Stimulated activated CD8-positive, alpha-beta memory T cell treated with anti-CD3 and anti-CD28 coated beads, Interleukin-4, amount 100 ng/mL, for 24 hours (primary cell): ENCODE measurements around the gene SEMA6A.

Experiments used
- DNase-seq: peaks from one replicate; pipeline ENCODE4 v3.0.0-alpha.2; 2020; ENCODE audit warnings: low read depth

SEMA6A gene

DNA sequence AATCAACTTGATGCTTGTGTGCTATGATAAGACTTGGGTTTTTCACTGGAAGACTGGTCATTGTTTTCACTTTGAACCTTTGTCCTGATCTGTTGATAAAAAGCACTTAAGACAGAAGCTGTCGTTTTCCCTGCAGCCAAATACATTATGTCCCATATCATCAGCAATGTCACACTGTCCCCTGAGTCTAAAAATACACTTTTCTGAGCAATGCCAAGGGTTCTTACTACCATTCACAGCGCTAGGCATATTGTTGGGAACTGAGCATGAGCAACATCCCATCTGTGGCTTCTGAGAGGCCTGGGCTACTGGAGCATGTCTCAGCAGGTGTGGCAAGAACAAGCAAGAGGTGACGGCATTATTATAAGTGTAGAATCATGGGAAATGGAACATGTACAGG lies 81.8 kb downstream of the SEMA6A start:
- no peak for DNase-seq

DNA sequence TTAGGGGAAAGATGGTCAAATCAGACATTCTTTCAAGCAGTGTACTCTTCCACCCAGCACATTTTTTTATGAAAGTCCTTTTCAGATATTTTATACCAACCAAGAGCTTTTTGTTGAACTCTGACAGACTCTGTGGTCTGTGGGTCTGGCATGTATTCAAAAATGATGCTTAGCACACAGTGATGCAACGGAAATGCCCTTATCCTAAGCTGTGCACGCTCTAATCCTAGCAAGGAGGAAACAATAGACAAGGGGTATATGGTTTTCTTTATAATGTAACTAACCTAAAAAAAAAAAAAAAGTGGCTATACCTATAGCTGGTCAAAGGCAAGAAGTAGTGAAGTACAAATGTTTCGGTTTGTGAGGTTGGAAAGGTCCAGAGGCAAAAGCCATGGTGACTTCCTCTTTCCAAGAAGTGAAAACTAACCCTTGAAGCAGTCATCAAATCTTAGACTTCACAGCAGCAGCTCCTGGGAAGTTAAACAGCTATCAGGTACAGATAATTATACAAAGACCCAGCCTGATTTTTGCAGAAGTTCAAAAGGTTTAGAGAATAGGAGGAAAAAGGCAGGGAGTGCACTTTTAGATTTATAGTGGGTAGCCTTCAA lies 82.5 kb downstream of the SEMA6A start:
- no peak for DNase-seq

DNA sequence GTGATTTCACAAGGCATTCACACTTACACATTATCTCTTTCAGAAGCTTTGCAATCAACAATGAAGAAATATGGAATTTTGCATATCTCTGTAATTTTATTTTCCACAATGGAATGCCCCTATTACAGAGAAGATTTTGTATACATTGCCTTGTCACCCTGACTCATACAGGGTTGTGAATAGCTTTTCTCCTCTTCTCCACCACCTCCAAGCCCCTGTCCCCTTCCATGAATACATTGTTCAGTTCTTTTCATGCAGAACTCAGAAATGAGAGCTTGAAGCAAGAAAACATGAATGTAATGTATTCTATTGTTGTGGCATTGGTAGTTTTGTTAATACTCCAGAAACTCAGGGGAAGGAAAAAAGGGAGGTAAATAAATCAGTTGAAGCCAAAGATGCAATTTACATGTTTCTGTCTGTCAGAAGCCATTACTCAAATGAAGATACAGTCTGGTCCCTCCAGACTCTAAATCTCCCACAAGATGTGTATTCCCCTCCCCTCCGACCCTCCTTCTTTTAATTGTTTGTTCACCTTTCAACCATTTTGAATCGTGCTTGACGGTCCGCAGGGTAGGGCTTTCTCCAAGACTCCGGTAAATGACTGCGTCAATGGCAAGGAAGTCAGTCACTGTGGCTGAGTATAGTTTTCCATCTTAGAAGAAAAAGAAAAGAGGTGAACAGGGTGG lies 86.1 kb downstream of the SEMA6A start:
- DNase-seq: no peak

DNA sequence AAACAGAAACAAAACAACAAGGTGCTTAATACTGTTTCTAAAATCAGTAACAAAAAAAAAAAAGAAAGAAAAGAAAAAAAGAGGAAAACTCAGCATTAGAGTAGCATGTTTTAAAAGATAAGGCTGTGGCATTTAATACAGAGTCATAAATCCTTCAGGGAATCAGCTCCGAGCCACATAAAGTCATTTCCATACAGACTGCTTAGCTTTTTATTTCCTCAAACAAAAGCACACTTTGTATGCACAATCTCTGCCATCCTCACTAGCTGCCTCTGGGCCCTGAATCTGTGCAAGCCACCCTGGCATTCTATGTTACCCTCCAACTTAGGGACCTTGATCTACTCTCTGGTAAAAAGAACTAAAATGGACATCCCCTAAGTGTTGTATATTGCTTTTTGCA lies 87.6 kb downstream of the SEMA6A start:
- DNase-seq: no peak

DNA sequence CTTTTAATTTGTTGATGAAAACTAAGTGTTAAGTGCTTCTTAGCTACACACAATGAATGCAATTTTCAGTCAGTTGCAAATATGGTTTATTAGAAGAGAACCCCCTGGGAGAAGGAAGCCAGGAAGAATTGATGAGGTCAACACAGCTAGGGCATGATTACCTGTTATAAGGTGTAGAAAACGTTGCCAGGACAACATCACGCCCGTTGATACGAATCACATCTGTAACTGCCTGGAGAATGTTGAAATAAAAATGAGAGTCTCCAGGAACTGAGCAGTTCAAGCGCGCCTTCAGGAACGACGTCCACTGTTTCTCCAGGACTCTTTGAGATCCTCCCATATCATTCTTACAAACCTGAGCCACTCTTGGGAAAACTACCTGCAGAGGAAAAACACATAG lies 88.0 kb downstream of the SEMA6A start:
- no peak for DNase-seq

DNA sequence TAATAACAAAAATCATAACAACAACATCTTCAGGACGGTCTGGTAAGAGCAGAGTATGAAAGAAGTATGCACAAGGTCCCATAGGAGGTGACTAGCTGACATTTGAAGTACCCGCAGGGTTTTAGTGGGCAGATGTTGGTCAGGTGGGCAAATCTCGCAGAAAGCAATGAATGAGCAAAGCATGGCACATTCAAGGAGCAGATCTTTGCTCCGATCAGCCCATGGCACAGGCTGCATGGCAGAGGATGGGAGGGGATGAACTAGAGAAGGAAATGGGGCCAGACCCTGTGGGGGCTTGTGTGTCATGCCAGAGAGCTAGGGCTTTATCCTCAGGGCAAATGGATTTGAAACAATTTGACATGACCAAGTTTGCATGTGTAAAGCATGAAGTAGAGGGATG lies 90.0 kb downstream of the SEMA6A start:
- DNase-seq: no peak

DNA sequence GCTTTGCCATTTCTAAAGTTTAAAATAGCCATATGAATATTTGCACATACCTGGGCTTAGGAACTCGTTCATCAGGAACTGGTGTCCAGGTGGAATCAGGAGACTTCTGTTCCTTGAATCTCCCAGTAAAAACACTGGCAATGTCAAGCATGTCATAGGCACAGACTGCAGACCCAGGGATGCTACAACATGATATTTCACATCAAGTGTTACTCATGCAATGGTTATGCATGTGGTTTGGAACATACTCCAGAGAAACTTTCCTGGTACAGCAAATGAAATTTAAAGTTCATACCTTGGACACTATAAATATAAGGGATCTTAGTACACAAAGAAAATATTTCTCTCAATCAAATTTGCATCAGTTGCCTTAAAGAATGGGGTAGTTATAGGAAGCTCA lies 92.2 kb downstream of the SEMA6A start:
- DNase-seq: no peak

DNA sequence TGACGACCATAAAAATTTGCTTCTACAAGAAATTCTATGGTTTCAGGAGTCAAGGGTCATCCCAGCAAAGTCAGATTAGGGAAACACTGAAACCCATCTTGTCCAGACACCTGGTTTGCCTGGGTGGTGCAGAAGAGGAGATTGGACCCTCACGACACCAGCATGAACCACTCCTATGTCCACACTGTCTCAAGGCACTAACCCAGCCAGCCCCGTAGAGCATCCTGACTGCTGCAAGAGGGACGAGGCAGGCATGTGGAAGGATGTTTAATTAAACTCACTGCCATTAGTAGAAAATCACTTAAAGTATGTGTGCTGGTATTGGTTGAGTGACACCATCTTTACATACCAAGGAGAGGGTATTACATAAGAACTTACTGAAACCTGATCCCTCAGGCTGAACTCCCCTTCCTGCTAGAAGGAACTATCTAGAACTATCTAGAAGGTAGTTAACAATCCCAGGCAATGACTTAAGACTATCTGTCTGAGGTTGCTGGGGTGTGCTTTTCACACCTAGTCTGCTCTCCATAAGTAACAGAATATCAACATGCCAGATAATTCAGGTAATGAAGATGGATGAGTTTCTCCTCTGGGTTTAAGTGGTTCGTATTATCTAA lies 93.6 kb downstream of the SEMA6A start:
- DNase-seq: no peak

DNA sequence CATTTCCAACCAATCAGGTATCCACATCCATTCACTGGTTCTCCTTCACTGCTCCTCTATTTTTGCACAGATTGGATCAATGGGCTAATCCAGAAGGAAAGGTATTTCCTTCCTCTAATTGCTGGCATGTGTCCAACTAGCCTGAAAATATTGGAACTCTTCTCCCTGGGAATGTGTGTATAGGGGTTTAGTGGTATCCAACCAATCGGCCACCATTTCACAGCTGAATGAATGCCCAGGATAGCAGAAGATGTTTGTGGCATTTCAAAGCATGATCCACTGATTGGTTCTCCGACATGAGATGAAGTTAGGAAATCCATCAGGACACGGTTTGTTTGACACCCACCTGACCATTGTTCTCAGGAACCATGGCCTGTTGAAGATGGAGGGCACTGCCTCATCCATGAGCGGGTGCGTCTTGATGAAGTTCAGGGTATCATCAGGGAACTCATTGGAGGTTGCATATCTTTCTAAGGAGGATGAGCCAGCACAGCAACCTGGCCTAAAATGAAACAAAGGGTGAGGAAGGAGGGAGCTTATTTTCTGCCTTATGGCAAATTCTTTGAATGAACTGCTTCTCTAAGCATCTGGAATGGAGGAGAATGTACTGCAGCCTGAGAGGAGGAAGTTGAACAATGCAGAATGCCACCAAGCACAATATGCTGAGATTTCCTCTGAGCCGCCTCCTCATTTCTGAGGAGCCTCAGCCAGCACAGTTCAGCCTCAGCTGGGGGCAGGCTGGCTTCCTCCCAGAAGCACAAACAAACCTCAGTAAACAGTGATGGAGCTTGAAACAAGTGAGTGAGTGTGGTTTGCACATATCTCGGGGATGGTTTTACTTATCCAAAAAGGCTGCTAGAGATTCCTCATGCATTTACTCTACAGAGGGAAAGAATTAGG lies 94.6 kb downstream of the SEMA6A start:
- no peak for DNase-seq

DNA sequence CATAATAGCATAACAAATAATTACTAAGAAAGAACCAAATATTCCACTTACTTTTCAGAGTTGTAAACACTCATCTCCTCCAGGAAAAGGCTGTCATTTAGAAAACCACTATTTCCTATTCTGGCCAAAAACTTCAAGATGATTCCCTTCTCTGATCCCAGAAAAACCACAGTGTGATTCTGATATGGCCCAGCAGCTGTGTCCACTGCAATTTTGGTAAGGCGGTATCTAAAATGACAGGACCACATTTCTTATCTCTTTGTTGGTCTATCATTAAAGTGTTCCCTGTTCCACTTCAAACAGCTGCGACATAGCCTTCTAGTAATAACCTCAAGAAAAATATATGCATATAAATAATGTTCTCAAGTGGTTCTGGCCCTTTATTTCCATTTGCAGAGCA lies 96.1 kb downstream of the SEMA6A start:
- no peak for DNase-seq

DNA sequence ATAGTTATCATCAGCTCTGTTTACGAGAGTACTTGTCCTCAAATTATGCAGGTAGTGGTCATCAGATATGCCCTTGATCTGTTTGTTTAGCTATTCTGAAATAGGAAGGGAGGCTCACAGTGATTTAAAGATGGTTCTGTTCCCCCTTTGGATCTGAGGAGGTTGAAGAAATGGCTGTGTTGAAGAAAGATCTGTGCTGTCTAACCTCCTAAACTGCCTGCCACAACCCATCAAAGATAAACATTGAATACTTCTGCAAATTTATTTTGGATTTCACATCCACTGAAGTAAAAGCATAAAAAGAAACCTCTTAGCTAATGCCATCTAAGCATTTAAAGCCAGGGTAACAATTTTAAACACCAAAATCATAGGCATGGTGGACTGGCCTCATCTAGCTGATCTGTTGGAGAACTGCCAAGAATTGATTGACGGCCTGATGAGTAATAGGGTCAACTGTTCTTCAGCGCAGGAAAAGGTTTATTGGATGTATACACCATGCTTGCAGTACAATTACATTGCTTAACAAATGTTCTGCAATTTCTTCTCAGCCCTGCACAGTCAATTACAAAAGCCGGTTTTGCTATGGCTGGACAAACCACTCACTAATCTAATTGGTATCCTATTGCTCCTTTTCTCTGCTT lies 97.6 kb downstream of the SEMA6A start:
- no peak for DNase-seq

DNA sequence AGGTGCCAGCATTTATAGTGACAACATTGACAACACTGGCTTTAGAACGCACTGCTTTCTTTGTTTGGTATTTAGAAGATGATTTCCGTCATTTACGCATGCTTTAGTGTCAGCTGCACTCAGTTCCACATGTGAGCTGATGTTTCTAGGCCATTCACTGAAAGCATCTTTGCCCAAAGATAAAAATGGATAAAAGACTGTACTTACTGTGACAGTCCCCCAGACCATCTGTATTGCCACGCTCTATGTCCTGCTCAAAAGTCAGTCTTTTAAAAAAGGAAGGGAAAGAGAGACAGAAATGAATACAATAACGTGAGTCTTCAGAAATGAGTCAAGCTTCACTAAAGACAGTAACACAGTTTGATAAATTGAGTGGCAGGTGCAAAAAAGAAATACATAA lies 99.3 kb downstream of the SEMA6A start:
- no peak for DNase-seq

DNA sequence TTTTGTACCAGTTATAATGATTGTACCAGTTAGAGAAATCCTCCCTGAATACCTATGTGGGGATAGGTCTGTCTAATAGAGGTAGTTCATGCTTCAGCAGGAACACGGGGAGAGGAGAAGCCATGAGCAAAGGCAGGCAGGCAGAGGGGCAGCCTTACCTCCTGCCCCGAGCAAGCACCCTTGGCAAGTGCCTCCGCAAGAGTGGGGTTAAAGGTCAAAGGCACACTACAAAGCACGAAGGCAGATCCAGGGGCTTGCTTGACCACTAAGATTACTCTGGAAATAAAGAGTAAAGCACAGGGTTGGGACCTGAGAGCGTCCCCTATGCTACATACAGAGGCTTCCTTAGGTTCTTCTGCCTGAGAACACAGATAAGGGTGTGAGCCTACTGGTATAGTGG lies 100.9 kb downstream of the SEMA6A start:
- no peak for DNase-seq

DNA sequence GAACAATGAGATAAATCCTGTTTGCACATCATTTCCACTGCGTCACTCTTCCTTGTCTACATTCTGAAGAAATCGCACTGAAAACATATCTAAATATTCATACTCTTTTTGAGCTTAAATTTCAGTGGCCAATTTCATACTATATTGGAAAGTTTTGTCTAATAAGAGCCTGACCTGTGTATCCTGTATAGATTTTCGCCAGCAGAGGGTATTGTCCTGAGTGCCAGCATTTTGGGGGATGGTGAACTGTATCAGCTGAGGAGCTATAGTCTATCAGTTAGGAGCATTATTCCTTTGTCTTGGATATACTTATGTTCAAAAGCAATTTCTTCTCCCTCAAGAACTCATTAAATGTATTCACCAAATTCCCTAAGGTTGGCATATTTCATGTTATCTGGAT lies 102.3 kb downstream of the SEMA6A start:
- DNase-seq: no peak

DNA sequence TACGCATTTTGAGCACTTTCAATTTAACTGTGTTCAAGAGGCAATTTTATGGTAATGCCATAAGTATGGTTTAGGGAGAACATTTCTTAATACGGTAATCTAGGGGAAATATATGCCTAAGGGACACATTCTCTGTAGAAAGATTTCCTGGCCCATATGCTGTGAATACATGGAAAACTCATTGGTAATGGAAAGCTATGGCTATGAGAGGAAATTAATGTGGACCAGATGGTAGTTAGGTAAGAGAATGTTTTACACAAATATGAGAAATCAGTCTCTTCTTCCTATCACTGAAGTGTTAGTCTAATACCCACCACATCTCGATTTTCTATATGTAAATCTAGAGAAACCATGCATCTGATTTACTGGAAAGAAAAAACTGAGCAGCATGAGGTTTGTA lies 105.0 kb downstream of the SEMA6A start:
- no peak for DNase-seq

DNA sequence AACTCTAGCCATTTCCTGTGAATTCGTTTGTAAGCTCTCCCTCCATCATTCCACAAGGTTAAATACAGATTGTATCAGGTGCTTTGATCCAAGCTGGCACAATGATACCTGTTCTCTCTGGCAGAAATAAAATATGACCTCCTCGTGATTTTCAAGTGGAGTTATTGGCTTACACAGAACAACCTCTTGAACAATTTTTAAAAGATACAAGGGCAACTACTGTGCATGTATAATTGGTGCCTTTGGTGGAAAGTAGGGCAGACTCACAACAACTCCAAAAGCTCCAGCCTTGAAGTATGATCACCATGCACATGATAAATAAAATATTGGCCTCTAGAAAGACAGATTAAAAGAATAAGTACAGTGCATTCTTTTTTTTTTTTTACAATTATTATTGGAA lies 106.0 kb downstream of the SEMA6A start:
- no peak for DNase-seq

DNA sequence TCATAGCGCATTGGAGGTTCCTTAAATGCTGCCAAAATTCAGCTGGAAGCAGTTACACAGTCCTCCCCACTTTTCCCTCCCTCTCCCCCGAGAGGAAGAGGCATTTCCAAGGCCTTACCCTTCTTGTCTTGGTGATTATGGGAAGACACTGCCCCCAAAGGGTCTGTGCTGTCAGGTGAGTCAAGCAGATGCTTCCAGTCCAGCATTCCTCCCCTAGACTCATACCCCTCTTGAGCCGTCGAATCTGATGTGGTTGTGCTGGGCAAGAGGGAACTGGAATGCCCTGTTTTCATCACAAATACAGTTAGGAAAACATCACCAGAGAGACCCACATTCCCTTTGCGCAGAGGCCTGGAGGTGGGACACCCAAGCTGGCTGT lies 107.2 kb downstream of the SEMA6A start:
- no peak for DNase-seq

DNA sequence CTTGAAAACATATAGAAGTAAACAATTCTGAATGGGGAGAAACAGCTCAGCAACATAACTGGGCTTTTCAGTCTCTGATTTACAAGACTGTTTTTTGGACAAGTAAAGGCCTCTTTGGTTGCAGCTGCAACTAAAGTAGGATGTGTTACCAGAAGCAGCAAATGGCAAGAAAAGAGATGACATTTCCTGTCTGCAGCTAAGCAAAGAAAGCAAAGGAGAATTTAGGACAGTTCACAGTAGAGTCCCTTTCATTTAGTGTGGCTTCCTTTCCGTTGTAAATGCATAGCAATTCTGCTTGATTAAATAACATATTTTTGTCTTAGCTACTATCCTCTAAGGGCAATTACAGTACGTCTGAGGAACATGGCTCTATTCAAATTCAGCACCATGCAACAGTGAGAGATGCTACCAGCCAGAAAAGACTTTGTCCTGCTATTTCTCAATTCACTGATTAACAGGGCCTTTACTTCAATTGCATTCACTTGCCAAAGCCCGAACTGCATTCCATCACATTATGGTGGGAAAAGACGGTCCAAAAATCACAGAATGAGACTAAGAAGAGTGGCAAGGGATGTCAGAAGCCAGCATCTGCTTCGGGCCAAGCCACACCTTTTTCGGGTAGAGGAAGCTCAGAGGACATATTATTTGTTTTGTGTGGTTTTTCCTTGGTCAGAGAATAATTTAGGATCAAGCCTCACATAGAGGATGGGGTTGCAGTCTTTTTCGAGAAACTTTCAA lies 107.7 kb downstream of the SEMA6A start:
- no peak for DNase-seq

DNA sequence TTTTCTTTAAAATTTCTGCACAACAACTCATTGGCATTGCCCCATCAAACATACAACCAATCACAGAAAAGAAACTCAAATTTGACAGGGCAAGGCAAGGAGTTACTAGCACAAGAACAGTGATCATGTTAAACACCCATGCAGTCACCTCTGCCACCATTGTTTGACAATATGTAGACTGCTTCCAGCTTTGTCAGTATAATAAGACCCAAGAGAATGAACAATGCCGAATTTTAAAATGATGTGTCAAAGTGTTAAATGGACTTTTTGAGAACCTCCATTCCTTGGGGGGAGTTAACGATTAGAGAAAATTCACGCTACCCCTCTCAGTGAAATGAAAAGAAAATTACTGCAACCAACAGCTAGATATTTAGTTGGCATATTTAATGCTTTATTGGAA lies 109.2 kb downstream of the SEMA6A start:
- DNase-seq: no peak

DNA sequence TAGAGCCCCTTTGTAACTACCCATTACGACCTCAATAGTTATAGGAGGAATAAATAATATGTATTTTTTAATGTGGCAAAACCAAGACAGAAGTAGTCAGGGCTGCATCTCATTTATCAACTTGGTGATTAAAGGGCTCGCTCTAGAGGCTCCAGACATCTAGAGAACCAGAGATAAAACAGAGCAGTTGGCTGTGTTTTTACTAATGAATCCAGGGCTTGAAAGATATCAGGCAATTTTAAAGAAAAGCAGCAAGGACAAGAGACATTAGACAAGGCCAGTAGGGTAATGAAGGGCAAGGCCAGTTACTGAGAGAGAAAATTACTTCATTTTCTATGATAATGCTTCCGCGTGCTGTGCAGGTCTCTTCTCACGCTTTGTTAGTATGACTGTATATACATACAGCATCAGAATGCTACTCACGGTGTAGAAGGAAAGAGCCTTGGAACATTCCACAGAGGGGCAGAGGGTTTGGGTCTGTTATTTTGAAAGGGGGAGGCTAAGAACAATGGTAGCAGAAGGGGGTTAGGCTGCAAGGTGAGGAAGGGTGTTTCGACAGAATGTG lies 110.4 kb downstream of the SEMA6A start:
- no peak for DNase-seq

DNA sequence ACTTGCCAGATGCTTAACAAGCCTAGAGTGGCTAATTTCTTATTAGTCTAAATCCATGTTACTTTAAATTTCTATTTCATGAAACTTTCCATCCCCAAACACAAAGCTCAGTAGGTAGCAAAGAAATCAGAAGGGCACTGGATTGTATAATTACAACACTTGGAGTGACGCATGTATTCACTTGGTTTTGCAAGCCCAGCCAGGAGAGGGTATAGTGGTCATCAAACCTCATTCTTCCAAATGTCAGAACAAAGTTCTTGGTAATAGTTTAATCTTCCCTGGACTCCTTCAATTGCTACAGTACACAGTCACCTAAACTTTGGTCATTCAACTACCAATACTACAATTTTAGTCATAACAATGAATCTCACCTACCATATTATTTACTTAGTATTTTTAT lies 112.1 kb downstream of the SEMA6A start:
- no peak for DNase-seq
